KMS-11 (cell line): ENCODE measurements around the gene FPR3.

ENCODE experiments used
- H2AFZ ChIP-seq: fragments of 200-600 bp; sonication (generic); 2 replicates; pipeline ENCODE4 v1.6.1; 2016; ENCODE audit warnings: antibody characterized with exemption, mixed run types, low read depth
- H3K27ac ChIP-seq: fragments of 200-600 bp; sonication (generic); 2 replicates; pipeline ENCODE4 v1.6.1; 2016; ENCODE audit warnings: mild to moderate bottlenecking, mixed run types
- H3K27me3 ChIP-seq: fragments of 200-600 bp; sonication (generic); 2 replicates; pipeline ENCODE4 v1.6.1; 2017; ENCODE audit warnings: mild to moderate bottlenecking, low read depth, mixed run types, moderate library complexity; ENCODE audit not compliant: insufficient read depth
- H3K36me3 ChIP-seq: fragments of 200-600 bp; sonication (generic); 2 replicates; pipeline ENCODE4 v1.6.1; 2017; ENCODE audit warnings: mild to moderate bottlenecking, mixed run types; ENCODE audit not compliant: insufficient read depth
- H3K4me1 ChIP-seq: fragments of 200-600 bp; sonication (generic); 2 replicates; pipeline ENCODE4 v1.6.1; 2016; ENCODE audit warnings: mild to moderate bottlenecking, low read depth, mixed run types; ENCODE audit not compliant: poor library complexity, severe bottlenecking
- H3K4me2 ChIP-seq: fragments of 200-600 bp; sonication (generic); 2 replicates; pipeline ENCODE4 v1.7.0; 2016; ENCODE audit warnings: mild to moderate bottlenecking, mixed run types
- H3K4me3 ChIP-seq: fragments of 200-600 bp; sonication (generic); IDR thresholded peaks from 2 replicates; pipeline ENCODE4 v1.6.1; 2017; ENCODE audit warnings: low read depth, low read length, mixed read lengths; ENCODE audit not compliant: insufficient read depth
- H3K79me2 ChIP-seq: fragments of 200-600 bp; sonication (generic); 2 replicates; pipeline ENCODE4 v1.6.1; 2016; ENCODE audit warnings: low read depth, mixed run types; ENCODE audit not compliant: insufficient read depth
- H3K9ac ChIP-seq: fragments of 200-600 bp; sonication (generic); 2 replicates; pipeline ENCODE4 v1.6.1; 2016; ENCODE audit warnings: mild to moderate bottlenecking, mixed run types
- H4K20me1 ChIP-seq: fragments of 200-600 bp; sonication (generic); 2 replicates; pipeline ENCODE4 v1.6.1; 2016; ENCODE audit warnings: mild to moderate bottlenecking, mixed run types; ENCODE audit not compliant: insufficient read depth
- TF ChIP-seq, protein P1 (sequence below): fragments of 200-600 bp; sonication (generic); conservative IDR thresholded peaks from 2 replicates; pipeline ENCODE4 v1.6.1; 2017; ENCODE audit warnings: low read depth, mild to moderate bottlenecking, antibody characterized with exemption, low read length, moderate library complexity, mixed read lengths

Gene FPR3

GRCh38 chr19:51820011-51820410 is 25.1 kb downstream of the FPR3 start:
- H4K20me1 ChIP-seq, result no peaks in the 10 kb centered on the region
- H3K4me1 ChIP-seq, result no peaks in the 10 kb centered on the region
- no peaks in the 10 kb centered on the region for H3K27me3 ChIP-seq
- no peaks in the 10 kb centered on the region for H3K79me2 ChIP-seq
- H3K36me3 ChIP-seq, result no peaks in the 10 kb centered on the region
- H2AFZ ChIP-seq, result no peak overlapping the region
- no peak overlapping the region for H3K9ac ChIP-seq
- H3K4me2 ChIP-seq, result no peak overlapping the region
- H3K27ac ChIP-seq, result no peak overlapping the region
- TF ChIP-seq, protein P1, sequence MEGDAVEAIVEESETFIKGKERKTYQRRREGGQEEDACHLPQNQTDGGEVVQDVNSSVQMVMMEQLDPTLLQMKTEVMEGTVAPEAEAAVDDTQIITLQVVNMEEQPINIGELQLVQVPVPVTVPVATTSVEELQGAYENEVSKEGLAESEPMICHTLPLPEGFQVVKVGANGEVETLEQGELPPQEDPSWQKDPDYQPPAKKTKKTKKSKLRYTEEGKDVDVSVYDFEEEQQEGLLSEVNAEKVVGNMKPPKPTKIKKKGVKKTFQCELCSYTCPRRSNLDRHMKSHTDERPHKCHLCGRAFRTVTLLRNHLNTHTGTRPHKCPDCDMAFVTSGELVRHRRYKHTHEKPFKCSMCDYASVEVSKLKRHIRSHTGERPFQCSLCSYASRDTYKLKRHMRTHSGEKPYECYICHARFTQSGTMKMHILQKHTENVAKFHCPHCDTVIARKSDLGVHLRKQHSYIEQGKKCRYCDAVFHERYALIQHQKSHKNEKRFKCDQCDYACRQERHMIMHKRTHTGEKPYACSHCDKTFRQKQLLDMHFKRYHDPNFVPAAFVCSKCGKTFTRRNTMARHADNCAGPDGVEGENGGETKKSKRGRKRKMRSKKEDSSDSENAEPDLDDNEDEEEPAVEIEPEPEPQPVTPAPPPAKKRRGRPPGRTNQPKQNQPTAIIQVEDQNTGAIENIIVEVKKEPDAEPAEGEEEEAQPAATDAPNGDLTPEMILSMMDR, result no peak
- no peak overlapping the region for H3K4me3 ChIP-seq

- no peak overlapping the region for H2AFZ ChIP-seq
- H3K27ac ChIP-seq, result no peak overlapping the region
- H3K4me2 ChIP-seq, result no peak overlapping the region
Observed at GRCh38 chr19:51820831-51821446, 26.0 kb downstream of the FPR3 start.

GRCh38 chr19:51821456-51821855 is 26.5 kb downstream of the FPR3 start:
- H2AFZ ChIP-seq, result no peak overlapping the region
- no peaks in the 10 kb centered on the region for H4K20me1 ChIP-seq
- H3K9ac ChIP-seq, result no peak overlapping the region
- no peak overlapping the region for H3K4me3 ChIP-seq
- H3K79me2 ChIP-seq, result no peaks in the 10 kb centered on the region
- TF ChIP-seq, protein P1, result no peak
- H3K27ac ChIP-seq, result no peak overlapping the region
- no peak overlapping the region for H3K4me2 ChIP-seq
- H3K27me3 ChIP-seq, result no peaks in the 10 kb centered on the region
- H3K4me1 ChIP-seq, result no peaks in the 10 kb centered on the region
- H3K36me3 ChIP-seq, result no peaks in the 10 kb centered on the region

More at GRCh38 chr19:51820831-51821446, 26.0 kb downstream of the FPR3 start:
- Histone ChIP-seq H3K4me1 (no peaks in the 10 kb centered on the region), H4K20me1 (no peaks in the 10 kb centered on the region), H3K9ac (no peak overlapping the region), H3K79me2 (no peaks in the 10 kb centered on the region), H3K4me3 (no peak overlapping the region), H3K36me3 (no peaks in the 10 kb centered on the region), H3K27me3 (no peaks in the 10 kb centered on the region)
- TF ChIP-seq, protein P1, result no peak

DNA sequence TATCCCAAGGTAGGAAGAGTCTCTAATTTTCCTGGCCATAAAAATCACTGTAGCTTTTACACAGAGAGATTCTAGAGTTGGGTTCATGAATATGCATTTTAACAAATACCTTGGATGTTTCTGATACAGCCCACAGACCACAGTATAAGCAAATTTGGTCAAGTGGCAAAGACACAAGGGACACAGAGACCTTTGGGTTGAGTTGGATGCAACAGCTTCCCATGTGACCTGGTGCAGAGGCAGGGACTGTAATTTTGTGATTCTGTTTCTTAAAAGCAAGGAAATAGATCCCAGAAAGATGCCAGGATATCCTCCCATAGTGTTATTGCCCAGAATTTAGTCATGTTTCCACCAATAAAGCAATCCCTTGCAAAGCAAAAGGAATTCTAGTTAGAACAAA is 27.0 kb downstream of the FPR3 start:
- Histone ChIP-seq H3K4me1 (no peaks in the 10 kb centered on the region), H3K27me3 (no peaks in the 10 kb centered on the region), H4K20me1 (no peaks in the 10 kb centered on the region), H3K4me3 (no peak overlapping the region), H3K36me3 (no peaks in the 10 kb centered on the region), H3K4me2 (no peak overlapping the region), H2AFZ (no peak overlapping the region), H3K9ac (no peak overlapping the region), H3K27ac (no peak overlapping the region), H3K79me2 (no peaks in the 10 kb centered on the region)
- TF ChIP-seq, protein P1, result no peak
